ENCODE data around the gene GRIK3. TPM values are rescaled to one million over a fixed set of nuclear protein-coding genes. Genes with fewer than 3 reads are reported as not detected.

GRIK3 gene
- polyA plus RNA-seq, 1 donor: 3.4 TPM

- DNase-seq: no peak
These were observed 272.1 kb downstream of the GRIK3 start for GRCh38 chr1:36762174-36762573.

- DNase-seq: no peak
These were observed 273.2 kb downstream of the GRIK3 start for GRCh38 chr1:36761113-36761512.

GRCh38 chr1:36760081-36760480 is 274.2 kb downstream of the GRIK3 start:
- no peak for DNase-seq

- DNase-seq: no peak
These were observed 275.0 kb downstream of the GRIK3 start for GRCh38 chr1:36759355-36759754.

- no peak for DNase-seq
These were observed 278.7 kb downstream of the GRIK3 start for GRCh38 chr1:36755303-36756230.

GRCh38 chr1:36754366-36754765 is 279.9 kb downstream of the GRIK3 start:
- no peak for DNase-seq

GRCh38 chr1:36753451-36753850 is 280.9 kb downstream of the GRIK3 start:
- no peak for DNase-seq

- no peak for DNase-seq
These were observed 281.4 kb downstream of the GRIK3 start for GRCh38 chr1:36752891-36753361.

GRCh38 chr1:36752431-36752830 is 281.9 kb downstream of the GRIK3 start:
- no peak for DNase-seq

- no peak for DNase-seq
These were observed 282.8 kb downstream of the GRIK3 start for GRCh38 chr1:36751525-36751924.

GRCh38 chr1:36748466-36748865 is 285.8 kb downstream of the GRIK3 start:
- DNase-seq: no peak
